ENCODE measurements around the gene IL13RA1.

DNA sequence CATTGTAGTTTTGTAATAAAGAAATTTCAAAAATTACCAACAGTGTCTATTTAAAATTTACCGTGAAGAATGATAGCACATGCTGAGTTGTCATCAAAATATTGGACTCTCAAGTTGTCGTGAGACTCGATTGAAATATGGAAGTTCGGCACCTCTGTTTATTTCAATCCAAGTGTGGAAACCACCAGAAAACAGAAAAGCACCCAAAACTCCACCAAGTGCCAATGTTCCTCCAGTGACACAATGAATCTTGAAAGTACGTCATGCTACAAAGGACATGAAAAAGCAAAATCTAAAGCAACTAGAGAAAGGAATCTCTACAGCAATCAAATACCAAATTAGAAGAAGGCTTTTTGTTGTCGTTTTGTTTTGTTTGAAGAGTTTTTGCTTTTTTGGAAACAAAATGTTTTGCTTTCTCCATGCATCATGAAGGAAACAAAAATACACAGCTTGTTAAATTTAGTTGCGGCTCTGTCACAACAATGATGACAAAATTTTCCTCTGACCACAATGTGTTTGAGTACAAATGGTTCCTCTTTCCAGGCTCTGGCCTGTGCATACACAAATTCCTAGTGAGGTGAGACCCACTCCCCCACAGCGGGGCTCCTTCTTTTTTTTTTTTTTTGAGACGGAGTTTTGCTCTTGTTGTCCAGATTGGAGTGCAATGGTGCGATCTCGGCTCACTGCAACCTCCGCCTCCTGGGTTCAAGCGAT lies 9.6 kb upstream of the IL13RA1 start:
- TF ChIP-seq POLR2A (IDR thresholded peaks at IDR 0.05) = no peak
- TF ChIP-seq, protein P1, sequence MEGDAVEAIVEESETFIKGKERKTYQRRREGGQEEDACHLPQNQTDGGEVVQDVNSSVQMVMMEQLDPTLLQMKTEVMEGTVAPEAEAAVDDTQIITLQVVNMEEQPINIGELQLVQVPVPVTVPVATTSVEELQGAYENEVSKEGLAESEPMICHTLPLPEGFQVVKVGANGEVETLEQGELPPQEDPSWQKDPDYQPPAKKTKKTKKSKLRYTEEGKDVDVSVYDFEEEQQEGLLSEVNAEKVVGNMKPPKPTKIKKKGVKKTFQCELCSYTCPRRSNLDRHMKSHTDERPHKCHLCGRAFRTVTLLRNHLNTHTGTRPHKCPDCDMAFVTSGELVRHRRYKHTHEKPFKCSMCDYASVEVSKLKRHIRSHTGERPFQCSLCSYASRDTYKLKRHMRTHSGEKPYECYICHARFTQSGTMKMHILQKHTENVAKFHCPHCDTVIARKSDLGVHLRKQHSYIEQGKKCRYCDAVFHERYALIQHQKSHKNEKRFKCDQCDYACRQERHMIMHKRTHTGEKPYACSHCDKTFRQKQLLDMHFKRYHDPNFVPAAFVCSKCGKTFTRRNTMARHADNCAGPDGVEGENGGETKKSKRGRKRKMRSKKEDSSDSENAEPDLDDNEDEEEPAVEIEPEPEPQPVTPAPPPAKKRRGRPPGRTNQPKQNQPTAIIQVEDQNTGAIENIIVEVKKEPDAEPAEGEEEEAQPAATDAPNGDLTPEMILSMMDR (IDR thresholded peaks at IDR 0.05) = no peak
